NCI-H2081 treated with DMSO at 0.1 percent for 48 hours (cell line): ENCODE results near the gene PTPRN.
A peak's percentile ranks its signal among the peaks of the same experiment; 100 is the strongest.
"Not testable (repeated sequence)": the region's sequence is repeated elsewhere in the genome, so short reads cannot be mapped to it uniquely, and the experiment has no call there.

Experiments
- DNase-seq: peaks from one replicate; lab custom pipeline; 2025; lab: John Stamatoyannopoulos, UW

PTPRN gene

GRCh38 chr2:219270055-219270372 lies 39.2 kb downstream of the PTPRN start:
- no peak for DNase-seq

GRCh38 chr2:219269362-219270054 lies 39.7 kb downstream of the PTPRN start:
- no peak for DNase-seq

GRCh38 chr2:219268294-219268693 lies 40.9 kb downstream of the PTPRN start:
- no peak for DNase-seq

GRCh38 chr2:219266886-219267285 lies 42.3 kb downstream of the PTPRN start:
- no peak for DNase-seq

GRCh38 chr2:219266232-219266631 lies 43.0 kb downstream of the PTPRN start:
- no peak for DNase-seq

- no peak for DNase-seq
Measured at GRCh38 chr2:219261024-219261855, 48.0 kb downstream of the PTPRN start.

- not testable (repeated sequence) for DNase-seq
Measured at GRCh38 chr2:219258942-219259341, 50.3 kb downstream of the PTPRN start.

- no peak for DNase-seq
Measured at GRCh38 chr2:219254590-219255201, 54.5 kb downstream of the PTPRN start.

- peak; percentile 18 for DNase-seq
Measured at GRCh38 chr2:219253753-219254589, 55.2 kb downstream of the PTPRN start, which contains the start of gene TUBA4A. Gene TUBA4A (minus strand): TSS chr2:219253918. CDS start chr2:219253858, 60 bp downstream.

GRCh38 chr2:219252900-219253752 lies 56.1 kb downstream of the PTPRN start, which contains the start of gene TUBA4B:
Gene TUBA4B (plus strand): TSS chr2:219253243. CDS start chr2:219253408, 165 bp downstream.
- DNase-seq, result no peak

GRCh38 chr2:219252570-219252899 lies 56.7 kb downstream of the PTPRN start:
- no peak for DNase-seq

GRCh38 chr2:219252084-219252483 lies 57.1 kb downstream of the PTPRN start:
- no peak for DNase-seq

GRCh38 chr2:219251656-219252055 lies 57.5 kb downstream of the PTPRN start:
- DNase-seq, result no peak

- no peak for DNase-seq
Measured at GRCh38 chr2:219250049-219250781, 59.0 kb downstream of the PTPRN start.

GRCh38 chr2:219249203-219249980 lies 59.8 kb downstream of the PTPRN start:
- DNase-seq, result peak; percentile 50

GRCh38 chr2:219248845-219249202 lies 60.4 kb downstream of the PTPRN start:
- DNase-seq, result no peak

- DNase-seq, result no peak
Measured at GRCh38 chr2:219247678-219248642, 61.2 kb downstream of the PTPRN start.

- no peak for DNase-seq
Measured at GRCh38 chr2:219246559-219246958, 62.6 kb downstream of the PTPRN start.

- DNase-seq, result no peak
Measured at GRCh38 chr2:219245899-219246230, 63.3 kb downstream of the PTPRN start.
